Measurements from ENCODE around the gene UNC79.

The UNC79 gene

DNA sequence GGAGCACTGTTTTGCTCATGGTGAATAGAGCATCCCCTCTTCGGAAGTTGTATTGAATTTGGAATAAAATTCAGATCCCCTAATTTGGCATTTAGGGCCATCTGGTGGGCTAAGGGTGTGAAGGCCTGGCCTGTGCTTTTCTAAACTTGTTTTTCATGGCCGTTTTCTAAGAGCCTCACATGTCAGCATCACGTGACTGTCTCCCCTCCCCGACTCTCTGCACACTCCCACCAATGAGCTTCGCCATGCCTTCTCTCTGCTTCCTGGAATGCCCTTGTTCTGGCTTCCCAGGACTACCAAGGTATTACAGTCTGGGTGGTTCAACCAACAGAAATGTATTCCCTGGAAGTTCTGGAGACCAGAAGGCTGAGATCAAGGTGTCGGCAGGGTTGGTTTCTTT, 272.2 kb downstream of the UNC79 start:
- DNase-seq (ENCODE audit: insufficient read length, low spot score): no peak
- FAIRE-seq: no peak

DNA sequence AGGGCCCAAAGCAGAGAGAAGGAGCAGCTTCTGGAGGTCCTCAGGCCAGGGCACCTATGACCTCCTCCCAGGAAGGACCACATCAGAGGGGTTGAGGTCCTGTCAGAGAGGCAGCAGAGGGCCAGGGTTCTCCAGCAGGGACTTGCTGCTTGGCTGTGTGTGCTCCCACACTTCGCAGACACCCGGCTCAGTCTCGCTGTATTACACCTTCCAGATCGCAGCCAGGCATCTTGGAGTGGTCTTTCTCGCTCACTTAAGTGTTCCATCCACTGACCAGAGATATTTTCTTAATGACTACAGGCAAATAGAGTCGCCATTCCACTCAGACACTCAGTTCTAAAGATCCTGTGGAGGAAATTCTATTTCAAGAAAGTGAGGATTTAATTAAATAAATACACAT, 273.2 kb downstream of the UNC79 start:
- no peak for FAIRE-seq
- no peak for DNase-seq (ENCODE audit: insufficient read length, low spot score)

GRCh38 chr14:93705513-93706156, 274.9 kb downstream of the UNC79 start:
- DNase-seq (ENCODE audit: insufficient read length, low spot score) (no peak), FAIRE-seq (no peak)

GRCh38 chr14:93706360-93706955, 275.7 kb downstream of the UNC79 start:
- FAIRE-seq: no peak
- DNase-seq (ENCODE audit: insufficient read length, low spot score): no peak

- FAIRE-seq (no peak), DNase-seq (ENCODE audit: insufficient read length, low spot score) (no peak)
Observed at GRCh38 chr14:93707475-93707874, 276.7 kb downstream of the UNC79 start.

GRCh38 chr14:93708311-93708734, 277.6 kb downstream of the UNC79 start:
- FAIRE-seq: no peak

GRCh38 chr14:93708800-93709199, 278.1 kb downstream of the UNC79 start:
- no peak for FAIRE-seq
- DNase-seq (ENCODE audit: insufficient read length, low spot score): no peak

More at GRCh38 chr14:93708311-93708734, 277.6 kb downstream of the UNC79 start:
- DNase-seq (ENCODE audit: insufficient read length, low spot score): no peak

GRCh38 chr14:93709249-93709648, 278.5 kb downstream of the UNC79 start:
- FAIRE-seq (no peak), DNase-seq (ENCODE audit: insufficient read length, low spot score) (no peak)

- DNase-seq (ENCODE audit: insufficient read length, low spot score) (no peak), FAIRE-seq (no peak)
Observed at GRCh38 chr14:93712079-93712837, 281.5 kb downstream of the UNC79 start.

DNA sequence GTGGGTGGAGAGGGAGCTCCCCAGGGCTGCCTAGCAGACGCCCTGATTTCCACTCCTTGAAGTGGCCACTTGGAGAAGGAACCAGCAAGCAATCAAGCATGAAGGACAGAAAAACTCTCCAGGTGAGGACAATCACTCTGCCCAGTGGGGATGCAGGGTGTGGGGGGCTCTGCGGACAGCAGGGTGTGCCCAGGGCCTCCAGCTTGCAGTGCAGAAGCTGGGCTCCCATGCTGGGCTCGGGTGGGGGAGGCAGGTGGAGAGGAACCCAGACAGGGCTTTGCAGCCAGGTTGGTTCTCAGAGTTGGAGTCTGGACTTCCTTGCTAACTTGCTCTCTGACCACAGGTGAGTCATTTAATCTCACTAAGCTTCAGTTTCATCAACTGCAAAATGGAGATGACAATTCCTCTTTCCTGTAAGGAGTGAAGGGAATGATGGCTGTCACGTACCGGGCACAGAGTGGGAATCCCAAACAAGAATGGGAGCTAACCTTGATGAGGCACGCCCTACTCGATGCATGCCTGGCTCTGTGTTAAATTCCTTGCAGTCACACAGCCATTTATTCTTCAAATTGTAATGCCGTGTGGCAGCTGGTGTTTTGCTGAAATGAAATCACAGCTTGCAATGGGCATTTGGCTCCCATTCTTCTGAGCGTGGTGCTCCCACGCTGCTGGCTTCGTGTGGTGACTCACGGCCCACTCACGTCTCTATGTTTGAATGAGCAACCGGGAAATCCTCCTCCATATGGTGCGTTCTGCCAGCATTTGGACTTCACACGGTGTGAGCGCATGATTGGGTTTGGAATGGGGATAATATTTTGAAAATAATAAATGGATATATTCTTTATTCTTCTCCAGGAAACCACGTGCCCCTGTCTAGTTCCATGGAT, 282.3 kb downstream of the UNC79 start:
- no peak for FAIRE-seq
- no peak for DNase-seq (ENCODE audit: insufficient read length, low spot score)

DNA sequence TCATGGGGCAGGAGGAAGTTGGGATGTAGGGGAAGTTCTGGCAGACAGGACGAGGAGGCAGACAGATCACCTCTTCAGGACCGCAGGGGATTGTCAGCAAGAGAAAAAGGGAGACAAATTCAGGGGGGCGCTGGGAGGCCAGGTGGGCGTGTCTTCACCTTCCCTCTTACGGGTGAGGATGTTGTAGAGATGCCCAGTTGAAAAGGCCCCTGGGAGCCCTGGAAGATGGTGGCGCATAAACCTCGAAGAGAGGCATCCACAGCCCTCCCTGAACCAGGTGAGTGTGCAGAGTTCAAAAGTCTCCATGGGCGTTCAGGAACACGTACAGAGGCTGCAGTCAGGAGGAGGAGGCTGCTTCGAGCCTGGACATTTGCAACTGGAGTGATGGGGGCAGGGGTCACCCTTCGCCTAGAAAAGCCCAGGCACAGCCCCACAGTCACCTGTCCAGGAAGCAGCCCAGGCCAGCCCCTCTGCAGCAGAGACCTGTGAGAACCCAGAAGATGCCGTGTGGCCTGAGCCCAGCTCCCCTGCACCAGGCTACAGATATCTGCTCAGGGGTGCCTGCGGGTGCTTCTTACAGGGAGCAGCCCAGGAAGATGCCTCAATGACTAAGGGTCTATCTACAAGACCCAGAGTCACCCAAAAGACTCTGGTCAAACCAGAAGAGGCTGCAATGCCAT, 283.1 kb downstream of the UNC79 start:
- FAIRE-seq (no peak), DNase-seq (ENCODE audit: insufficient read length, low spot score) (no peak)

GRCh38 chr14:93714605-93715004, 283.9 kb downstream of the UNC79 start:
- FAIRE-seq (no peak), DNase-seq (ENCODE audit: insufficient read length, low spot score) (no peak)

GRCh38 chr14:93715279-93715927, 284.7 kb downstream of the UNC79 start:
- DNase-seq (ENCODE audit: insufficient read length, low spot score) (no peak), FAIRE-seq (no peak)

GRCh38 chr14:93716002-93716745, 285.4 kb downstream of the UNC79 start:
- DNase-seq (ENCODE audit: insufficient read length, low spot score) (no peak), FAIRE-seq (no peak)

- no peak for FAIRE-seq
- no peak for DNase-seq (ENCODE audit: insufficient read length, low spot score)
Observed at GRCh38 chr14:93716746-93717667, 286.3 kb downstream of the UNC79 start.

DNA sequence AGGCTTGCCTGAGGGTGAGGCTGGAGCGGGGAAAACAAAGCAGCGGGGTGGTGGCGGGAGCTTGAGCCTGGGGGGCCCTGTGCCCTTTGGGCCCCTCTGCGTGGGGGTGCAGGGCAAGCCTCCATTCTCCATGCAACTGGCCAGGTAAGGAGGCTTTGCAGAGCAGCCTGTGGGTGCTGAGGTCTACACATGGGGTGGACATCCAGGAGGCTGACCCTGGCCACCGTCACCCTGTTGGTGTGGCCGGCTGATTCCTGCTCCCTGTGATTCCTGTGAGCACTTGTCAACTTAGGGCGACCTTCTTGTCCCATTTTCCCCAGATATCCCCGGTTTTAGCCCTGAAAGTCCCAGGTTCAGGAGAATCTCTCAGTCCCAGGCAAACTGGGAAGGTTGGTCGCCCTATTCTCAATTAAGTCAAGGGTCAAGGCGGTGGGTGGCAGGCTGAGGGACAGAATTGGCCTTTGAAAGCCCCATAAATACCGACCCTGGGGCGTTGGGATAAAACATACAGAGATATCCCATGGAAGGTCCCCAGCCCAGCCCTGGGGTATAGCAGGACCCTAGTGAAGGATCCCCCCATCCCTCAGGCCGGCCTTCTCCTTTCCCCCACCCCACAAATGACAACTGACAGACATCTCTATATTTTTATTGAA, 287.1 kb downstream of the UNC79 start:
- no peak for DNase-seq (ENCODE audit: insufficient read length, low spot score)
- FAIRE-seq: no peak

GRCh38 chr14:93719256-93719655, 288.5 kb downstream of the UNC79 start:
- no peak for FAIRE-seq

More at GRCh38 chr14:93719256-93719655, 288.5 kb downstream of the UNC79 start:
- no peak for DNase-seq (ENCODE audit: insufficient read length, low spot score)

Data from GM19239 (cell line).